ENCODE data around the gene DNER.

Gene DNER

GRCh38 chr2:229314117-229314516 lies 400.2 kb downstream of the DNER start:
- no peak overlapping the region for H3K27ac ChIP-seq
- H3K4me1 ChIP-seq (ENCODE audit: control insufficient read depth in 1 of 2, insufficient read depth in 1 of 2, low read depth in 1 of 2, low read length in 1 of 2), result no peaks in the 10 kb centered on the region
- no peak for TF ChIP-seq CTCF (IDR thresholded peaks at IDR 0.05)
- H3K27me3 ChIP-seq, result no peaks in the 10 kb centered on the region
- H3K9me3 ChIP-seq, result no peaks in the 10 kb centered on the region
- no peaks in the 10 kb centered on the region for H3K36me3 ChIP-seq
- no peak overlapping the region for H3K4me3 ChIP-seq (ENCODE audit: low read depth in 1 of 2, low read length in 1 of 2)

- Histone ChIP-seq H3K4me1 (ENCODE audit: control insufficient read depth in 1 of 2, insufficient read depth in 1 of 2, low read depth in 1 of 2, low read length in 1 of 2) (no peaks in the 10 kb centered on the region), H3K36me3 (no peaks in the 10 kb centered on the region), H3K27me3 (no peaks in the 10 kb centered on the region), H3K4me3 (ENCODE audit: low read depth in 1 of 2, low read length in 1 of 2) (no peak overlapping the region), H3K27ac (no peak overlapping the region), H3K9me3 (no peaks in the 10 kb centered on the region)
- no peak for TF ChIP-seq CTCF (IDR thresholded peaks at IDR 0.05)
These were observed 400.8 kb downstream of the DNER start for GRCh38 chr2:229313591-229313990.

Measured in neutrophil (primary cell).